Measurements from ENCODE around the gene HSPB1. TPM values are rescaled to one million over a fixed set of nuclear protein-coding genes. Genes with fewer than 3 reads are reported as not detected.

The HSPB1 gene
- total RNA-seq, 1 donor from 2014 or later = 809 TPM

Other genes with a start within 250 kb of the HSPB1 start
- 2.8 TPM in 2 replicates for gene SRRM3, start 100.8 kb upstream of the HSPB1 start, total RNA-seq
- gene YWHAG, start 56.3 kb downstream of the HSPB1 start, total RNA-seq = 258 and 294 TPM in 2 replicates
- gene SSC4D, start 107.0 kb downstream of the HSPB1 start, total RNA-seq = 0.88 TPM in 1 of 2 replicates, not detected in the other
- 1.6 TPM in 1 of 2 replicates, not detected in the other for gene ZP3, start 122.3 kb downstream of the HSPB1 start, total RNA-seq
- 14.4 and 21.7 TPM in 2 replicates for gene DTX2, start 159.0 kb downstream of the HSPB1 start, total RNA-seq
- gene UPK3B, start 207.9 kb downstream of the HSPB1 start, total RNA-seq = 0.24 and 0.68 TPM in 2 replicates
- 0.11 and 1.8 TPM in 2 replicates for gene SPDYE16, start 240.6 kb downstream of the HSPB1 start, total RNA-seq